Measurements from ENCODE around the gene SLC2A4RG.
"Not testable (repeated sequence)": the region's sequence is repeated elsewhere in the genome, so short reads cannot be mapped to it uniquely, and the experiment has no call there.

Gene SLC2A4RG

GRCh38 chr20:63722967-63723622 lies 16.5 kb upstream of the SLC2A4RG start:
- not testable (repeated sequence) for H3K27me3 ChIP-seq (ENCODE audit: control insufficient read depth, insufficient read depth, low read length); H3K27ac ChIP-seq (ENCODE audit: low read length); H3K36me3 ChIP-seq (ENCODE audit: control insufficient read depth, insufficient read depth, low read length); DNase-seq (ENCODE audit: low read depth, low spot score); H3K9me3 ChIP-seq (ENCODE audit: control insufficient read depth, insufficient read depth, low read length); H3K4me1 ChIP-seq (ENCODE audit: control insufficient read depth, insufficient read depth, low read length); H3K4me3 ChIP-seq (ENCODE audit: low read length)
- no CpG with 5 or more reads among the region's 2 CpGs for WGBS (ENCODE audit: insufficient coverage, insufficient read length)

GRCh38 chr20:63730189-63730733 lies 9.3 kb upstream of the SLC2A4RG start:
- H3K27me3 ChIP-seq (ENCODE audit: control insufficient read depth, insufficient read depth, low read length); H3K4me1 ChIP-seq (ENCODE audit: control insufficient read depth, insufficient read depth, low read length); H3K4me3 ChIP-seq (ENCODE audit: low read length); H3K9me3 ChIP-seq (ENCODE audit: control insufficient read depth, insufficient read depth, low read length); H3K27ac ChIP-seq (ENCODE audit: low read length); DNase-seq (ENCODE audit: low read depth, low spot score): not testable (repeated sequence)
- WGBS (ENCODE audit: insufficient coverage, insufficient read length), result no CpG with 5 or more reads among the region's 18 CpGs
- peaks cover 11% of the 10 kb centered on the region; the same call in 1 of the 2 replicates for H3K36me3 ChIP-seq (ENCODE audit: control insufficient read depth, insufficient read depth, low read length)

GRCh38 chr20:63731410-63731809 lies 8.2 kb upstream of the SLC2A4RG start:
- Histone ChIP-seq H3K27ac (ENCODE audit: low read length) (no peak overlapping the region), H3K4me3 (ENCODE audit: low read length) (no peak overlapping the region), H3K4me1 (ENCODE audit: control insufficient read depth, insufficient read depth, low read length) (no peaks in the 10 kb centered on the region), H3K36me3 (ENCODE audit: control insufficient read depth, insufficient read depth, low read length) (peaks cover 11% of the 10 kb centered on the region; the same call in 1 of the 2 replicates), H3K27me3 (ENCODE audit: control insufficient read depth, insufficient read depth, low read length) (no peaks in the 10 kb centered on the region), H3K9me3 (ENCODE audit: control insufficient read depth, insufficient read depth, low read length) (no peaks in the 10 kb centered on the region)
- no CpG with 5 or more reads among the region's 5 CpGs for WGBS (ENCODE audit: insufficient coverage, insufficient read length)
- DNase-seq (ENCODE audit: low read depth, low spot score), result no peak

- Histone ChIP-seq H3K27me3 (ENCODE audit: control insufficient read depth, insufficient read depth, low read length) (no peaks in the 10 kb centered on the region), H3K4me3 (ENCODE audit: low read length) (no peak overlapping the region), H3K27ac (ENCODE audit: low read length) (no peak overlapping the region), H3K36me3 (ENCODE audit: control insufficient read depth, insufficient read depth, low read length) (peaks cover 11% of the 10 kb centered on the region; the same call in 1 of the 2 replicates), H3K4me1 (ENCODE audit: control insufficient read depth, insufficient read depth, low read length) (no peaks in the 10 kb centered on the region), H3K9me3 (ENCODE audit: control insufficient read depth, insufficient read depth, low read length) (no peaks in the 10 kb centered on the region)
- WGBS (ENCODE audit: insufficient coverage, insufficient read length), result 90% methylated on average over 10 of the region's 38 CpGs
- DNase-seq (ENCODE audit: low read depth, low spot score), result no peak
Measured at GRCh38 chr20:63732118-63733095, 7.2 kb upstream of the SLC2A4RG start.

GRCh38 chr20:63733117-63733516 lies 6.5 kb upstream of the SLC2A4RG start:
- no peak for DNase-seq (ENCODE audit: low read depth, low spot score)
- no CpG with 5 or more reads among the region's 13 CpGs for WGBS (ENCODE audit: insufficient coverage, insufficient read length)
- no peak overlapping the region for H3K27ac ChIP-seq (ENCODE audit: low read length)
- H3K36me3 ChIP-seq (ENCODE audit: control insufficient read depth, insufficient read depth, low read length), result peaks cover 11% of the 10 kb centered on the region; the same call in 1 of the 2 replicates
- H3K4me1 ChIP-seq (ENCODE audit: control insufficient read depth, insufficient read depth, low read length), result peaks cover 2% of the 10 kb centered on the region
- no peaks in the 10 kb centered on the region for H3K9me3 ChIP-seq (ENCODE audit: control insufficient read depth, insufficient read depth, low read length)
- H3K4me3 ChIP-seq (ENCODE audit: low read length), result no peak overlapping the region
- no peaks in the 10 kb centered on the region for H3K27me3 ChIP-seq (ENCODE audit: control insufficient read depth, insufficient read depth, low read length)

- no CpG with 5 or more reads among the region's 18 CpGs for WGBS (ENCODE audit: insufficient coverage, insufficient read length)
- H3K27me3 ChIP-seq (ENCODE audit: control insufficient read depth, insufficient read depth, low read length), result no peaks in the 10 kb centered on the region
- no peak overlapping the region for H3K27ac ChIP-seq (ENCODE audit: low read length)
- peaks cover 11% of the 10 kb centered on the region; the same call in 1 of the 2 replicates for H3K36me3 ChIP-seq (ENCODE audit: control insufficient read depth, insufficient read depth, low read length)
- peaks cover 5% of the 10 kb centered on the region for H3K4me1 ChIP-seq (ENCODE audit: control insufficient read depth, insufficient read depth, low read length)
- no peaks in the 10 kb centered on the region for H3K9me3 ChIP-seq (ENCODE audit: control insufficient read depth, insufficient read depth, low read length)
- DNase-seq (ENCODE audit: low read depth, low spot score), result no peak
- no peak overlapping the region for H3K4me3 ChIP-seq (ENCODE audit: low read length)
Measured at GRCh38 chr20:63733579-63734081, 5.9 kb upstream of the SLC2A4RG start.

- H3K9me3 ChIP-seq (ENCODE audit: control insufficient read depth, insufficient read depth, low read length), result no peaks in the 10 kb centered on the region
- peaks cover 11% of the 10 kb centered on the region; the same call in 1 of the 2 replicates for H3K36me3 ChIP-seq (ENCODE audit: control insufficient read depth, insufficient read depth, low read length)
- H3K27me3 ChIP-seq (ENCODE audit: control insufficient read depth, insufficient read depth, low read length), result no peaks in the 10 kb centered on the region
- peaks cover 5% of the 10 kb centered on the region for H3K4me1 ChIP-seq (ENCODE audit: control insufficient read depth, insufficient read depth, low read length)
- H3K4me3 ChIP-seq (ENCODE audit: low read length), result no peak overlapping the region
- H3K27ac ChIP-seq (ENCODE audit: low read length), result no peak overlapping the region
- no CpG with 5 or more reads among the region's 25 CpGs for WGBS (ENCODE audit: insufficient coverage, insufficient read length)
- DNase-seq (ENCODE audit: low read depth, low spot score), result no peak
Measured at GRCh38 chr20:63734111-63734945, 5.2 kb upstream of the SLC2A4RG start.

GRCh38 chr20:63734946-63735858 lies 4.4 kb upstream of the SLC2A4RG start:
- Histone ChIP-seq H3K9me3 (ENCODE audit: control insufficient read depth, insufficient read depth, low read length) (no peaks in the 10 kb centered on the region), H3K36me3 (ENCODE audit: control insufficient read depth, insufficient read depth, low read length) (peaks cover 11% of the 10 kb centered on the region; the same call in 1 of the 2 replicates), H3K4me3 (ENCODE audit: low read length) (no peak overlapping the region), H3K27ac (ENCODE audit: low read length) (no peak overlapping the region), H3K4me1 (ENCODE audit: control insufficient read depth, insufficient read depth, low read length) (peaks cover 5% of the 10 kb centered on the region), H3K27me3 (ENCODE audit: control insufficient read depth, insufficient read depth, low read length) (no peaks in the 10 kb centered on the region)
- DNase-seq (ENCODE audit: low read depth, low spot score), result no peak
- no CpG with 5 or more reads among the region's 48 CpGs for WGBS (ENCODE audit: insufficient coverage, insufficient read length)
